Glutamatergic neuron (in vitro differentiated cells): ENCODE data around the gene NES. TPM values are rescaled to one million over a fixed set of nuclear protein-coding genes. Genes with fewer than 3 reads are reported as not detected.

Source experiments
- DNase-seq: peaks from one replicate; pipeline ENCODE4 v3.0.0; 2022
- H3K27ac Mint-ChIP-seq: one replicate; pipeline ENCODE4 v1.8.0; 2020; ENCODE audit warnings: mild to moderate bottlenecking, mixed read lengths, inconsistent platforms; ENCODE audit not compliant: unreplicated experiment
- H3K27me3 Mint-ChIP-seq: one replicate; pipeline ENCODE4 v1.8.0; 2020; ENCODE audit warnings: mild to moderate bottlenecking, moderate library complexity, mixed read lengths, inconsistent platforms; ENCODE audit not compliant: unreplicated experiment
- H3K36me3 Mint-ChIP-seq: one replicate; pipeline ENCODE4 v1.8.0; 2020; ENCODE audit warnings: mild to moderate bottlenecking, mixed read lengths, inconsistent platforms; ENCODE audit not compliant: unreplicated experiment
- H3K4me1 Mint-ChIP-seq: one replicate; pipeline ENCODE4 v1.8.0; 2020; ENCODE audit warnings: mild to moderate bottlenecking, low read depth, mixed read lengths, inconsistent platforms; ENCODE audit not compliant: unreplicated experiment
- H3K4me3 Mint-ChIP-seq: one replicate; pipeline ENCODE4 v1.8.0; 2020; ENCODE audit warnings: mild to moderate bottlenecking, mixed read lengths, inconsistent platforms; ENCODE audit not compliant: unreplicated experiment
- H3K9me3 Mint-ChIP-seq: one replicate; pipeline ENCODE4 v1.8.0; 2020; ENCODE audit warnings: mild to moderate bottlenecking, moderate library complexity, mixed read lengths, inconsistent platforms; ENCODE audit not compliant: unreplicated experiment
- total RNA-seq: library from RNA; stranded (reverse); fragmentation: NEBNext Ultra II Directional; extraction: Animal tissue kit (Norgen Biotek cat#: 25700); gene quantifications from one replicate; pipeline ENCODE4 v1.2.1, GENCODE V29; 2021; ENCODE audit not compliant: unreplicated experiment
- TF ChIP-seq, protein P1 (sequence below): fragments of 200-600 bp; sonication (generic); IDR thresholded peaks from one replicate; pipeline ENCODE4 v1.5.0; 2021; ENCODE audit not compliant: partially characterized antibody, unreplicated experiment

NES gene
- total RNA-seq, 1 donor from 2014 or later = 375 TPM

DNA sequence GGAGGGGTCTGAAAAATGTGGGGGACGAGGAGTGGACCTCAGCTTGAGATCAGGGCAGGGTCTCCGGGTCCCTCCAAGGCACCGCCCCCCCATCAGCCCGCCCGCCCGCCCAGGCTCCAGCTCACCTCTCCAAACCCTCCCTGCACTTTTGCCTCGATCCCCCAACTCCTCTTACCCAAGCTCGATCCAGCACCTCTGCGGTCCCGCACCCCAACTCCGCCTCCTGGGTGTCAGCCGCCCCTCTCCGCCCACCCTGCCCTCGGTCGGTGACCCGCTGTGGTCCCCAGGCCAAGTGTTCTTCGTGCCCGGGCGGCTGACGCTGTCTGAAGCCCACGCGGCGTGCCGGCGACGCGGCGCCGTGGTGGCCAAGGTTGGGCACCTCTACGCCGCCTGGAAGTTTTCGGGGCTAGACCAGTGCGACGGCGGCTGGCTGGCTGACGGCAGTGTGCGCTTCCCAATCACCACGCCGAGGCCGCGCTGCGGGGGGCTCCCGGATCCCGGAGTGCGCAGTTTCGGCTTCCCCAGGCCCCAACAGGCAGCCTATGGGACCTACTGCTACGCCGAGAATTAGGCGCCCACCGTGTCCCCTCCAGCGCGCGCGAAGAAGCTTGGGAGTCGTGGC is 52.3 kb downstream of the NES start:
- Mint-ChIP-seq H3K9me3 (peaks cover 7% of the 10 kb centered on the region), H3K4me1 (peaks cover 3% of the 10 kb centered on the region), H3K27ac (no peak overlapping the region), H3K36me3 (no peaks in the 10 kb centered on the region), H3K4me3 (peak overlapping the region; percentile 25), H3K27me3 (peaks cover 25% of the 10 kb centered on the region)
- TF ChIP-seq, protein P1, sequence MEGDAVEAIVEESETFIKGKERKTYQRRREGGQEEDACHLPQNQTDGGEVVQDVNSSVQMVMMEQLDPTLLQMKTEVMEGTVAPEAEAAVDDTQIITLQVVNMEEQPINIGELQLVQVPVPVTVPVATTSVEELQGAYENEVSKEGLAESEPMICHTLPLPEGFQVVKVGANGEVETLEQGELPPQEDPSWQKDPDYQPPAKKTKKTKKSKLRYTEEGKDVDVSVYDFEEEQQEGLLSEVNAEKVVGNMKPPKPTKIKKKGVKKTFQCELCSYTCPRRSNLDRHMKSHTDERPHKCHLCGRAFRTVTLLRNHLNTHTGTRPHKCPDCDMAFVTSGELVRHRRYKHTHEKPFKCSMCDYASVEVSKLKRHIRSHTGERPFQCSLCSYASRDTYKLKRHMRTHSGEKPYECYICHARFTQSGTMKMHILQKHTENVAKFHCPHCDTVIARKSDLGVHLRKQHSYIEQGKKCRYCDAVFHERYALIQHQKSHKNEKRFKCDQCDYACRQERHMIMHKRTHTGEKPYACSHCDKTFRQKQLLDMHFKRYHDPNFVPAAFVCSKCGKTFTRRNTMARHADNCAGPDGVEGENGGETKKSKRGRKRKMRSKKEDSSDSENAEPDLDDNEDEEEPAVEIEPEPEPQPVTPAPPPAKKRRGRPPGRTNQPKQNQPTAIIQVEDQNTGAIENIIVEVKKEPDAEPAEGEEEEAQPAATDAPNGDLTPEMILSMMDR = no peak
- no peak for DNase-seq

DNA sequence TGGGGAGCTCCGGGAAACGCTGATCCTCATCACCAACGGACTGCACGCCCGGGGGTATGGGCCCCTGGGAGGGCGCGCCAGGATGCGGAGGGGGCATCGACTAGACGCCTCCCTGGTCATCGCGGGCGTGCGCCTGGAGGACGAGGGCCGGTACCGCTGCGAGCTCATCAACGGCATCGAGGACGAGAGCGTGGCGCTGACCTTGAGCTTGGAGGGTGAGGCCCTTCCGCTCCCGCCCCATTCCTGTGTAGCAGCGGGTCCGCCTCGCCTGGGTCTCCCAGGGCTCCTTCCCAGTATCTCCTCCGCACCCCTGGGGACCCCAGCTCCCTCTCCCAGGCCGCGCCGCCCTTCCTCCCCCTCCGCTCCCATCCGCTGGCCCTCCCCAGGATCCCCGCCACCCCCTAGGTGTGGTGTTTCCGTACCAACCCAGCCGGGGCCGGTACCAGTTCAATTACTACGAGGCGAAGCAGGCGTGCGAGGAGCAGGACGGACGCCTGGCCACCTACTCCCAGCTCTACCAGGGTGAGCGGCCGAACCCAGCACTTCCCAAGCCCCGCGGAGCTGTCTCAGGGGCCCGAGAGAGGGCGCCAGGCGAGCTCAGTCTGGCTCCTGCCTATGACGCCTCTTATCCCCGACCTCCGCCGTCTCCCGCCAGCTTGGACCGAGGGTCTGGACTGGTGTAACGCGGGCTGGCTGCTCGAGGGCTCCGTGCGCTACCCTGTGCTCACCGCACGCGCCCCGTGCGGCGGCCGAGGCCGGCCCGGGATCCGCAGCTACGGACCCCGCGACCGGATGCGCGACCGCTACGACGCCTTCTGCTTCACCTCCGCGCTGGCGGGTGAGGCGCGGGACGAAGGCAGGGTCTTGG is 53.0 kb downstream of the NES start:
- H3K9me3 Mint-ChIP-seq = peaks cover 7% of the 10 kb centered on the region
- peaks cover 28% of the 10 kb centered on the region for H3K27me3 Mint-ChIP-seq
- DNase-seq = peak; percentile 76
- TF ChIP-seq, protein P1 = peak; percentile 34
- no peak overlapping the region for H3K27ac Mint-ChIP-seq
- peaks cover 5% of the 10 kb centered on the region for H3K4me1 Mint-ChIP-seq
- H3K4me3 Mint-ChIP-seq = peak overlapping the region; percentile 55
- no peaks in the 10 kb centered on the region for H3K36me3 Mint-ChIP-seq

DNA sequence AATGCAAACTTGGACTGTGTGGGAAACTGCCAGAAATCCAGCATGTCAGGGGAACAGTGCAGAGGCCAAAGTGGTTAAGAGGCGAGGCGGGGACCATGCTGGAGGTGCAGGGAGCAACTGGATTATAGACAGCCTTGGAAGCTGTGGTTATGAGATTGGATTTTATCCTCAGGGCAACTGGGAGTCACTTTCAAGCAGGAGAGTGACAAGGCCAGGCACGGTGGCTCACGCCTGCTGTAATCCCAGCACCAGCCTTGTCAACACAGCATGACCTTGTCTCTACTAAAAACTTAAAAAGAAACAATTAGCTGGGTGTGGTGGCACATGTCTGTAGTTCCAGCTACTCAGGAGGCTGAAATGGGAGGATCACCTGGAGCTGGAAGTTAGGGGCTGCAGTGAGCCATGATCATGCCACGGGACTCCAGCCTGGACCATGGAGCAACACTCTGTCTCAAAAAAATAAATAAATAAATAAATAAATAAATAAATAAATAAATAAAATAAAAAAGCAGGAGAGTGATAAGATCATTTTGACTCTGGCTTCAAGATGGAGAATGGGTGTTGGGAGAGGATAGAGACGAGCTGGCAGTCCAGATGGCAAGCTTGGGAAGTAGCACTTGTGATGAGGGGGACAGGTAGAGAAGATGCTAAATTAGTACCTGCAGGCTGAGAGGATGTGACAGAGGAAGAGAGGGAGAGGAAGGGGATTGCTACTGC is 54.5 kb downstream of the NES start:
- Mint-ChIP-seq H3K9me3 (peaks cover 10% of the 10 kb centered on the region), H3K27me3 (peaks cover 28% of the 10 kb centered on the region), H3K36me3 (no peaks in the 10 kb centered on the region), H3K4me1 (peaks cover 8% of the 10 kb centered on the region), H3K4me3 (no peak overlapping the region), H3K27ac (no peak overlapping the region)
- TF ChIP-seq, protein P1 = no peak
- no peak for DNase-seq

DNA sequence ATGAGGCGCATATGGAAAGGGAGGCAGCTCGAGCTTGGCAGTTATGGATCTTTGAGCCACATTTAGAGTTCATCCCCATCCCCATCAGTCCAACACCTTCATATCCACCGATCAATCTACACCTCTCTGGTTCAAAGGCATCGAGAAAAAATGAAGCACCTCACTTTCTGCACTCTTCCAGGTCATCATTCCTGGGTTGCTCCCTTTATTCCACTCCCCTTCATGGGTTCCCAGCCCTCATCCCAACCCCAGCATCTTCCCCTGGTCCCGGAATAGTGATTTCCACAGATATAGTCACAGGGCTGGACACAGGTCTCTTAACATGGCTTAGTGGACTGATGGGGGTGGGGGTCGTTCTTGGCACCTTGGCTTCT is 57.6 kb downstream of the NES start:
- H3K27ac Mint-ChIP-seq = no peak overlapping the region
- TF ChIP-seq, protein P1 = no peak
- no peak for DNase-seq
- peaks cover 10% of the 10 kb centered on the region for H3K9me3 Mint-ChIP-seq
- no peak overlapping the region for H3K4me3 Mint-ChIP-seq
- no peaks in the 10 kb centered on the region for H3K36me3 Mint-ChIP-seq
- H3K4me1 Mint-ChIP-seq = peaks cover 10% of the 10 kb centered on the region
- H3K27me3 Mint-ChIP-seq = peaks cover 21% of the 10 kb centered on the region
